ENCODE measurements around the gene PDCD2L. TPM values are rescaled to one million over a fixed set of nuclear protein-coding genes. Genes with fewer than 3 reads are reported as not detected.

The PDCD2L gene
- total RNA-seq, 1 experiment from 2014 or later = 33.2 TPM

- POLR2A ChIA-PET = no interaction called here
- no TSS peak for BruUV-seq (replicated peaks)
- Mint-ChIP-seq H3K27me3 (ENCODE audit: insufficient read depth, unreplicated experiment) (no peaks in the 10 kb centered on the region), H3K9me3 (ENCODE audit: unreplicated experiment) (no peaks in the 10 kb centered on the region), H3K27ac (ENCODE audit: unreplicated experiment) (no peak overlapping the region), H3K4me1 (ENCODE audit: low read depth, unreplicated experiment) (no peaks in the 10 kb centered on the region), H3K36me3 (ENCODE audit: insufficient read depth, unreplicated experiment) (peaks cover 69% of the 10 kb centered on the region), H3K4me3 (ENCODE audit: unreplicated experiment) (no peak overlapping the region)
- CTCF ChIA-PET = no interaction called here
- DNase-seq = no peak
- H3K27me3 ChIP-seq (replicated peaks; ENCODE audit: control insufficient read depth, insufficient read depth, low read length) = no peaks in the 10 kb centered on the region
- TF ChIP-seq CTCF (IDR thresholded peaks at IDR 0.05; ENCODE audit: insufficient read depth in 1 of 2, low read depth in 1 of 2, low read length in 1 of 2, severe bottlenecking in 1 of 2, unreplicated experiment in 1 of 2) = no peak
- no peak overlapping the region for H3K4me3 ChIP-seq (ENCODE audit: low read depth, low read length)
- H3K9me3 ChIP-seq = no peaks in the 10 kb centered on the region
- H3K4me1 ChIP-seq = no peaks in the 10 kb centered on the region
- peaks cover 3% of the 10 kb centered on the region; the same call in 1 of the 2 replicates for H3K36me3 ChIP-seq (ENCODE audit: control insufficient read depth, insufficient read depth, low read length)
- intact Hi-C loops (cut with micrococcal nuclease; ENCODE audit: unreplicated experiment) = no loop called here
Observed at GRCh38 chr19:34408411-34408810, 4.2 kb downstream of the PDCD2L start.

DNA sequence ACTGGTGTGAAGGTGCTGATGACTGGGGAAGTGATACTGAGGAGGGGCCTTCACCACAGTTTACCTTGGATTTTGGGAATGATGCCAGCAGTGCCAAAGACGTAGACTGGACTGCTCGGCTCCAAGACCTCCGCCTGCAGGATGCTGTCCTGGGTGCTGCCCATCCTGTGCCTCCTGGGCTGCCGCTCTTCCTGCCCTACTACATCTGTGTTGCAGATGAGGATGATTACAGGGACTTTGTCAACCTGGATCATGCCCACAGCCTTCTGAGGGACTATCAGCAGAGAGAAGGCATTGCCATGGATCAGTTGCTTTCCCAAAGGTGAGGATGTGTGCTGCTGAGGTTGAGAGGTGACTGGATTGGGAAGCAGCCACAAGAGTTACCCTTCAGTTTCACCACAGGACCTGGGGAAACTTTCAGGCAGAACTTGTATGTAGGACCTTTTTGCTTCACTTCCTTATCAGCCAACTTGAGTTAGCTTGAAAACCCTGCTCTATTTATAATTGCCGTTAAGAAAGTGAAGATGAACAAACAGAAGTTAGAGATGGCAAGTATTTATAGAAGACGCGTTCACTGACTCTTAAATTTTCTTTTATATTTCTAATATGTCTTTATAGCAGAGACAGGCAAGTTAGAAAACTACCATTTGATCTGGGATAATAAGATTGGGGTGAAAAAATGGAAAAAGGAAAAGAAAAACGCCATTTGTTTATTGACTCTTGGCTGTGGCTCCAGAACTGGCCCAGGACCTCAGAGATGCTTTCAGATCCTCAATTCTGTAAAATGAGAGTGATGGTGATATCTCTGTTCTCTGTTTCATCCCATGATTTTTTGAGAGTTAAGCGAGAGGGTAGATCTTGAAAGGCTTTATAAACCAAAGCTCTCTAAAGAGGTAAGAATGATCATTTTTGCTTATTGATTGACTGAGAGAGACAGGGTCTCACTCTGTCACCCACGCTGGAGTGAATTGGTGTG lies 5.3 kb downstream of the PDCD2L start:
- POLR2A ChIA-PET = no interaction called here
- Mint-ChIP-seq H3K9me3 (ENCODE audit: unreplicated experiment) (no peaks in the 10 kb centered on the region), H3K36me3 (ENCODE audit: insufficient read depth, unreplicated experiment) (peaks cover 71% of the 10 kb centered on the region), H3K27ac (ENCODE audit: unreplicated experiment) (no peak overlapping the region), H3K27me3 (ENCODE audit: insufficient read depth, unreplicated experiment) (no peaks in the 10 kb centered on the region), H3K4me3 (ENCODE audit: unreplicated experiment) (no peak overlapping the region), H3K4me1 (ENCODE audit: low read depth, unreplicated experiment) (no peaks in the 10 kb centered on the region)
- no peaks in the 10 kb centered on the region for H3K9me3 ChIP-seq
- no peaks in the 10 kb centered on the region for H3K4me1 ChIP-seq
- H3K4me3 ChIP-seq (ENCODE audit: low read depth, low read length) = no peak overlapping the region
- H3K36me3 ChIP-seq (ENCODE audit: control insufficient read depth, insufficient read depth, low read length) = peaks cover 4% of the 10 kb centered on the region; the same call in 1 of the 2 replicates
- no peak for DNase-seq
- intact Hi-C loops (cut with micrococcal nuclease; ENCODE audit: unreplicated experiment) = no loop called here
- no peak for TF ChIP-seq CTCF (IDR thresholded peaks at IDR 0.05; ENCODE audit: insufficient read depth in 1 of 2, low read depth in 1 of 2, low read length in 1 of 2, severe bottlenecking in 1 of 2, unreplicated experiment in 1 of 2)
- CTCF ChIA-PET = no interaction called here
- BruUV-seq (replicated peaks) = no TSS peak
- H3K27me3 ChIP-seq (replicated peaks; ENCODE audit: control insufficient read depth, insufficient read depth, low read length) = no peaks in the 10 kb centered on the region

GRCh38 chr19:34411216-34411615 lies 7.0 kb downstream of the PDCD2L start:
- H3K27ac Mint-ChIP-seq (ENCODE audit: unreplicated experiment) = no peak overlapping the region
- no peaks in the 10 kb centered on the region for H3K27me3 Mint-ChIP-seq (ENCODE audit: insufficient read depth, unreplicated experiment)
- Histone ChIP-seq H3K27me3 (replicated peaks; ENCODE audit: control insufficient read depth, insufficient read depth, low read length) (no peaks in the 10 kb centered on the region), H3K36me3 (ENCODE audit: control insufficient read depth, insufficient read depth, low read length) (peaks cover 4% of the 10 kb centered on the region; the same call in 1 of the 2 replicates), H3K9me3 (no peaks in the 10 kb centered on the region), H3K4me3 (ENCODE audit: low read depth, low read length) (no peak overlapping the region), H3K4me1 (no peaks in the 10 kb centered on the region)
- no peak for TF ChIP-seq CTCF (IDR thresholded peaks at IDR 0.05; ENCODE audit: insufficient read depth in 1 of 2, low read depth in 1 of 2, low read length in 1 of 2, severe bottlenecking in 1 of 2, unreplicated experiment in 1 of 2)
- no peak overlapping the region for H3K4me3 Mint-ChIP-seq (ENCODE audit: unreplicated experiment)
- H3K36me3 Mint-ChIP-seq (ENCODE audit: insufficient read depth, unreplicated experiment) = peaks cover 75% of the 10 kb centered on the region
- no peaks in the 10 kb centered on the region for H3K4me1 Mint-ChIP-seq (ENCODE audit: low read depth, unreplicated experiment)
- CTCF ChIA-PET = no interaction called here
- no TSS peak for BruUV-seq (replicated peaks)
- DNase-seq = no peak
- intact Hi-C loops (cut with micrococcal nuclease; ENCODE audit: unreplicated experiment) = no loop called here
- H3K9me3 Mint-ChIP-seq (ENCODE audit: unreplicated experiment) = no peaks in the 10 kb centered on the region
- POLR2A ChIA-PET = no interaction called here
